NCI-H345 treated with DMSO at 0.1 percent for 48 hours (cell line): ENCODE results near the gene CEP131.

Experiments used
- DNase-seq: peaks from one replicate; lab custom pipeline; 2025; ENCODE audit not compliant: unreplicated experiment; lab: John Stamatoyannopoulos, UW

CEP131 gene

DNA sequence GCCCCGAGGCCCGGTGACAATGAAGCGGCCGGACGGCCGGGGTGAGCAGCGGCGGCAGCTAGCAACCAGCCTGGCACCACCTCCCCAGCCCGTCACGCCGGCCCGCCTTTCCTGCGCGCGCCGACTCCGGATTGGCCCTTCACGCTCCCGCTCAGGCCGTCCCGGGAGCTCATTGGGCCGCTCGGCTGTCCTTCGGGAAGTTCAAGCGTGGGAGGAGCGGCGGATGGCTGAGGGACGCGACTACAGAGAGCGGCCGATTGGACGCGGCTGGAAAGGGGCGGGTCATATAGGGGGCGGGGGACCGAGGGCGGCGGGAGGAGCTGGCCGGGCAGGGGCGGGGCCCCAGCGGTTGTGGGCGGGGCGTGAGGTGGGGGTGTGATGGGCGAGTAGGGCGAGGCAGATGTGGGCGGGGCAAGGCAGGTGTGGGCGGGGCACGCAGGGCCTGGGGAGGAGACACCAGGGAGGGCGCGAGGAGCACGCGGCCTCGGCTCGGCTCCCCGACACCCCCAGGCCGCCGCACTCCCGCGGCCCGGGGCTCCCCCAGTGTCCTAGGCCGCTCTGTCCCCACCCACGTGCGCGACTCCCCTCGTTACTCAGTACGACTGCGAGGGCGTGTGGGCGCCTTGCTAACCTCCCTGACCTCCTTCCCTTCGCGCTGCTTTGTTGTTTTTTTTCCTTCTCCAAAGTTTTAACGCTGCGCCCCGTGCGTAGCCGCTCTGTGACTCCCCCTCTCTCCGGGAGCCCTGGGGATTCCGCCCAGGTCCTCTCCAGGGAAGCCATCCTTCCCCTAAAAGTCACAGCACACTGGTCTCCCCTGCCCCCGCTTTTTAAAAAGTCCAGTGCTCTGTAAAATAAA is at the start of gene CEP131:
TSS of gene CEP131 (minus strand) at position 60 of the 856 bp plus-strand sequence. CDS start 2,909 bp downstream, outside the sequence.
- DNase-seq = peak; percentile 99

DNA sequence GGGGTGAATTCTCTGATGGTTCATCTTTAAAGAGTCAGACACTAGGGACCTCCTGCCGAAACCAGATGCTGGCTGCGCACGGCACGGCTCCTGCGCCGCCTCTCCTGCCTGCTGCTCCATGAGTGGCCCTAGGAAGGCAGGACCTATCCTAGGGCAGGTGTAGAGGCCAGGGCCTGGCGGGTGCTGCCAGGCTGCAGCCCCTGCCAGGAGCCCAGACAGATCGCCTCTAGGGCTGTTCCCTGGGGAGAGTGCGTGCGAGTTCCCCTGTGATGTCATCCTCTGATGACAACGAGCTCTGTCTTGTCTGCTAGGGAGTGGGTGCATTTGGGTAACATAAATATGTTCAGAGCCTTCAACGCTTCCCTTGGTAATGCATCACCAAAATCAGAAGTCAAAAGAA is 48.5 kb upstream of the CEP131 start:
- peak; percentile 93 for DNase-seq

DNA sequence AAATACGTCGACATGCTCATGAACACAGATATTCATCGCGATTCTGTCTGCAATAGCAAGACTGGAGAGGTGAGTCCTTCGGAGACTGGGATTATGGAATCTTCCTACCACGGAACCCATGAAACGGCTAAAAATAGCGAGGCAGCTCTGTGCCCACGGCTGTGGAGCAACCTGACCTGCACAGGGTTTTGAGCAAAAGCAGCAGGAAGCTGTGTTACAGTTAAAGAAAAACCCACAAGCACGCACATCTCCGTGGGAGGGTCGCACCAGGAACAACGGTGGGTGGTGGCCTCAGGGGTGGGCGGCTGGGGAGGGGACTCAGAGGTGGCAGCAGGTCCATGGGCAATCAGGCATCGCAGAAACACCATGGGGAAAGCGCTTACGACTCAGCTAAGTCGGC is 47.5 kb upstream of the CEP131 start:
- no peak for DNase-seq

DNA sequence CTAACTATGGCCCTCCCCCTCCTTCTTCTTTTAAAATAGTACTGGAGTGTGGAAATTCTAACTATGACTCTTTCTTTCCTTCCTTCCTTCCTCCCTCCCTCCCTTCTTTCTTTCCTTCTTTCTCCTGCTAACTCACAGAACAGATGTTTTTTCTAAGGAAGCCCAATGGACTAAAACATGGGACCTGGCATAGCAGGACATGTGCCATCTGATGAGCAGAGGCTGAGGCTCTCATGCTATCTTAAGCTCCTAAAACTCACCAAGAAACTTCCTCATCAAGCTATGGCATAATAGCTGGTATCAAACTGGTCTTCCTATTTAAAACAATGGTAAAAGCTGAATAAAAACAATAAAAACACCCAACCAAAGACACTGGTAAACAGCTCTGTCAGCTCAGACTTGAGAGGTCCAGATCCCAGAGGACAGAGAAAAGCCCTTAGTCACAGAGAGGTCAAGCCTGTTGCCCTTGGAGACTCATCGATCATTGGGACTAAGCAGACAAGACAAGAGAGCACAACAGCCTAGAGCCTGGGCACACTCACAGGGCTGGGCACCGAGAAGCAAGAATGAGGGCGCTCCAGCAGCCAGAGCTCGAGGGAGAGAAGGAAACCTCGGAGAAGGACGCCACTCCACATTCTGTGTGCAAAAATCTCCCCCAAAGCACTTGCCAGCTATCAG is 44.8 kb upstream of the CEP131 start:
- DNase-seq = no peak

DNA sequence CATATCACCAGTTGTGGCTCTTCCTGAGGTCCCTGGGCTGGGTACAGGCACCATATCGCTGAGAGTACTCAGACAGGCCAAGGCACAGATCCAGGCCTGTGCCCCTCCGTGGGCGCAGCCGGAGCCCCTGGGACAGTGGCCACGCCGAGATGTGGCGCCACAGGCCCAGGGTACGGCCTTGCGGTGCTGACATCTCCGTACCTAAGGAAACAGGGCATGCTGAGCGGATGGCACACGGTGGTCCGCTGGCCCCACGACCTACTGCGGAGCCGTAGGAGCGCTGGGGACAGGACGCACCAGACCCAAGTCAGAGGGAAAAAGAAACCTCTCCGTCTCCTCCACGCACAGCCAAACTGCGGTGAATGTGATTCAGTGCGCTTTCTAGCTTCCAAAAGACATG is 42.8 kb upstream of the CEP131 start:
- no peak for DNase-seq

DNA sequence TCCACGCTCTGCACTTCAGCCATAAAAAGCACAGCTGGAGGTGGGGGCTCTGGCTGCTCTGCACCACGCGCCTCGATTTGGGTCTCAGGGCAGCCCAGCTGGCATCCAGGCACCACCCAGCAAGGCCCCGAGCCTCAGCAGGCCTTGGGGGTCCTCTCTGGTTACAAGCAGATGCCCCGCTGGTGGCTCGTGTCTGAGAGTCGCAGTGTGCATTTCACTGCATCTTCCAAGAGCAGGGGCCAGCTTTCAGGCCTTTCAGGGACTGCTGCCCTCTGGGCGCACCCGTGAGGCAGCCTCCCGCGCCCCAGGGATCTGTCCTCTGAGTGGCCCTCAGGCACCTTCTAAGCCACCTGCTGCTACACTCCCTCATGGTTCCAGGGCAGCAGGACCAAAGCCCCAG is 41.9 kb upstream of the CEP131 start:
- DNase-seq = no peak

DNA sequence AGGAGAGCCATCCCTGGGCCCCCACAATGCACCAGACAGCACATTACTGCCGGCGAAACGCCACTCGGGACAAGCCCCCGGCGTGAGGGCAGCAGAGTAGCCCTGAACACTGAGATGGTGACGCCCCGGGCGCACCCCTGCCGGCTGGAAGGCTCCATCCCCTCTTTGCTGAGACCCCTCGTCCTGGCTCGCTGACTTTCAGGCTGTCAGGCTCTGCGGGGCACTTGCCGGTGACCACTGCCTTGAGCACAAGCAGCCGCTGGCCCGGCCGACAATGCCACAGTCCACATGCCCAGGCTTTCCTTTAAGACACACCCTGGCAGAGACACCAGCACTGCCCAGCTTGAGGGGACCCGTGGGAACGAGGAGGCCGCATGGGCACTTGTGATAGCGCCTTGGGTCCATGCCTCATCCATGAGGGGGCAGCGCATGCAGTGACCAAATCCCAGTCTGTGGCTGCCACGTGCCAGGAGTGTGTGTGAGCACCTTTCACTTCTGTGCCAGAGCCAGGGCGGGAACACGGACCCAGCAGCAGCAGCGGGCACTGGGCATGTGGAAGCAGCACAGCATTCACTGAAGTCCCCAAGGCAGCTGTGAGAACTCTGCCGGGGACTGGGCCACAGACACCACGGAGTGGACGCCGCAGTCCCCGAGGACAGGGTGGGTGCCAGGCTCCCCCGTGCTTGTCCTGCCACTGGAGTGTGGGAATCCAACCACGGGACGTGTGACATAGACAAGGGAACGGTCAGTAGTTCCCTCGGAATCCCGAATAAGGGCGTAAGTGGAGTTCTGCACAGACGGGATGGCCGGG is 40.8 kb upstream of the CEP131 start:
- DNase-seq = no peak

DNA sequence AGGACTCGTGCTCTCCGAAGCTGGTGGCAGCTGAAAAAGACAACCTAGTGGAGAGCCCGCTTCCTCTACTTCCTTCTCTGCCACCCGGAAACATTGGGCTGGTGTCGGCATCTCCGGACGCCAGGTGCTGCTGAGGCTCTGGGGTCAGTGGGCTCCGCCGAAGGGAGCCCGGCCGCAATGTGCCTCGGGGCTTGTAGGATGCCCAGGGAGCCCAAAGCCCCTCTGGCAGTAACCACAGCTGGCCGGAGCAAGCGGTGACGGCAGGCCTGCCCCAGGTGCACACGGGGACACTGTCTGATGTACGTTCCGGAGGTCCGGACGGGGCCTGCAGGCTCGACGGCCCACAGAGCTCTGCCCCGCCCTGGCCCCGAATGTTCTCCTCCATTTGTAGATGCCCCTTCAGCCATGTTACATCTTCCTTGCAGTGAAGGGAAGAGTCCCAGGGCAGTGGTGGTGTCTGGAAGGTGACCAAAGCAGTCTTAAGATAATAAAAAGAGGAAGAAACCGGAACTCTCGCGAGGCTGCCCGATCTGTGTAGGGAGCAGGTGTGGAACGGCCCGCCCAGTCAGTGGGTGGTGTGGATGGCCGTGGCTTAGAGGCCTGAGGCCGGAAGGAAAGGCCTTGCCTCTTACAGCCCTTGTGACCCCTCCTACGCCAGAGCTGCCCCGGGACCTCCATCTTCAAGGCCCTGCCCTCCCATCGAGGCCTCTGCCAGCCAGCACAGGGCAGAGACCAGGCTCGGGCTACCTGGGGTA is 39.0 kb upstream of the CEP131 start:
- DNase-seq = no peak

DNA sequence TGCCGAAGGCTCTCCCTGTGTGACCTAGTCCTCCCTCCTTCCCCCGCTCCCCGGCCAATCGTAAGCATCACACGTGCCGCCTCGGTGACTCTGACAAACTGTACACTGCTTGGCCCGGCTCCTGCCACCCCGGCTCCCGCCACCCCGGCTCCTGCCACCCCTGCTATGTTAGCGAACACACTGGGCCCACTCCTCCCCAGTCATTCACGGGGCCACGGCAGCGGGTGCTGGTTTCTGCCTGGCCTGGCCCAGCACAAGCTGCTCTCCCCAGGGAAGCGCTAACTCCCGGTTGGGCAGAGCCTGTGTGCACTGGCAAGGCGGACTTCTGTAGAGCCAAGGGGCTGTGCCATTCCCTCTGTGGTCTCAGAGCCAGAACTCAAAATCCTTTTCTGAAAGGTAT is 38.3 kb upstream of the CEP131 start:
- DNase-seq = no peak

DNA sequence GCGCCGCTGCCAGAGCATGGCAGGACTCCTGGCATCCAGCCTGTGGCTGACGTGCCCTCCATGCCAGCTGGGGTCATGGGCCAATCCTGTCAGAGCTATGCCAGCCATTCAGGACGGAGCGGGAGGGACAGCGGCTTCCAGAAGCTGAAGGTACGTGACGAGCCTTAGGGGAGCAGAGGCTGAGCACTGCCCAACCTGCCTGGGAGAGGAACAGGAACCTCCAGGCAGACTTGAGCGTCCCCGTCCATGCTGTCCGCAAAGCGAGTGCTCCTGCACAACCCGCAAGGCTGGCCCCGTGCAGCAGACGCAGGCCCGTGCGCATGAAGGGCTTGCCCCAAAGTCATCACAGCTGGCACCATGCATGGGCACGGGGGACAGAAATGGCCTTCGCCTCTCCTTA is 37.9 kb upstream of the CEP131 start:
- no peak for DNase-seq

DNA sequence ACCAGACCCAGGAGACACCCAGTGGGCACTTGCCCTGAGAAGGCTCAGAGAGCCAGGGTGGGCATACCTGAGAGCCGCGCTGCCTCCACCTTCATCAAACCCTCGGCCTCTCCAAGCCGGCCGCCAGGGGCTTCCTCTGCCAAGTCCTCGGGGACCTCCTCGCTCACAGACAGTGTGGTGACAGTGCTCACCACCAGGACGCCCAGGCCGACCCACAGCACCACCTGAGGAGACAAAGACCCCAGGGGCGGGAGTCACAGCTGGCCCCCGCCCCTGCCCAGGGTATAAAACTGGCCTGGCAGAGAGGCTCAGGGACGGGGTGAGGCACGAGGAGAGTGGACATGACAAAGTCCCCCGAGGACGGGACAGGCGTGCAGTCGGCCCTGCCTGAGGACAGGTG is 37.4 kb upstream of the CEP131 start:
- DNase-seq = no peak

DNA sequence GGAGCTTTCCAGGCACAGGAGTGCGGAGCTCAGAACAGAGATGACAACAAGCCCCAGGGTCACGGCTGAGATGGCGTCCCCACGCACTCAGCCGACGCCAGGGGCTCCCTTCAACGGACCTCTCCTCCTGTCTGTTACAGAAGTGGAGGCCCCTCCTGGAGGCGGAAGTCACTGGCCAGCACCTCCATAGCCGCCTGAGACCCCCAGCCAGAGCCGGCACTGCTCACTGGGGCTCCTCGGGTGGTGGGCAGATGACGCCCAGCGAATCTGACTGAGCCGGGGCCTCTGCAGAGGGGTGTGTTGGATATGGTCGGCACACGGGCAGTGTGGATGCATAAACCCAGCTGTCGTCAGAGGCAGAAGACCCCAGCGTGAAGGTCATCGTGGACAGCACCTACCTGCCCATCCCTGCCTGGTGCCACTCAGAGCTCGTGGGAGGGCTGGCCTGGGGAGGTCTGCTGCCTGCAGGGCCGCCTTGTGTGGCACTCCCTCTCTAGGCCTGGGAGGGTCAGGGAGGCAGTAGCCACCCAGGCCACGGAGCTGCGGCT is 36.4 kb upstream of the CEP131 start:
- no peak for DNase-seq

DNA sequence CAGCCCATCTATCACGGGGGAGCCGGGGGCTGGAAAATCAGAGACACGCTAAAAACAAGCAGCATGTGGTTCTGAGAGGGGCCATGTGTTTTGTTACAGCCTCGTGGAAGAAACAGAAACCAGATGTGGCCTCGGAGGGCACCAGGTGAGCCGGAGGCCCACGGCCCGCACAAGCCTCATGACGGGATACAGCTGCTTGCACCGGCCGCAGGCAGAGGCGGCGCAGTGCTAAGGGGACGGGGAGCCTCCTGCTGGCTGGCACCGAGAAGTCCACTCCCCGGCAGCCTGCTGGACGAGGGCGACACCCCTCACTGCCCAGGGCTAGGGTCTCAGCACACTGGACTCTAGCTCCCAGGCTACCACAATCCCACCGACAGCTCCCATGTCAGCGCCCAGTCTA is 35.5 kb upstream of the CEP131 start:
- DNase-seq = no peak

DNA sequence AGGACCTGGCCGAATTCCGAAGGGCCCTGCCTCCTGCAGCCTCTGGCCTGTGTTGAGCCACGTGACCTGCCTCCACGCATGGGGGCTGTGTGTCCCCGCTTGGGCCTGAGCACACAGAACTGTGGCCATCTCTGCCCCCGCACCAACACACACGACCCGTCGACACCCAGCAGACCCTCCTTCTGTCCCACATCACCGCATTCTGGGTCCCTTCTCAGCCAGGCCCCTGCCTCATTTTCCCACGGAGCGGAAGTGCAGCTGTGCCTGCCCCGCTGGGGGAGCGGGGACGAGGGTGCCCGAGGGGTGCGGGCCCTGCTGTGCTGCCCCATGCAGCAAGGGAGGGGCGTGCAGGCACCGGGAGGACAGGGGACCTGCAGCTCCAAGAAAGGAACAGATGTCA is 34.8 kb upstream of the CEP131 start:
- DNase-seq = no peak

DNA sequence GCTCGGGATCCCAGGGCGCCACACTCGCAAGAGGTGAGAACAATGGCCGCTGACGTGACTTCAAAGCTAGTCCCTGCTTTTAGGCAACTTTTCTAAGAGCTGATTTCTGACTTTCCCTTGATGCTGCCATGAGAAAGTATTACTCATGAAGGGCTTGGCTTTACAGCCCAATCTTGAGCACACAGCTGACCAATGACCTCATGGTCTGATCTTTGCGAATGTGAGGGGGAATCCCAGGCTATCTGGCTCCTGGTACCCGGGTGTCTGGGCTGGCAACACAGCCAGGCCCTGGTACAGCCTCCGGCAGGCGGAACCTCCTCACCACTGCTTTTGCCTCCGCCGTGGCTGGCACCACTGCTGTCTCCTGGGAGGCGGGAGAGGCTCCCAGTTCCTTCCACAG is 33.9 kb upstream of the CEP131 start:
- DNase-seq = no peak

DNA sequence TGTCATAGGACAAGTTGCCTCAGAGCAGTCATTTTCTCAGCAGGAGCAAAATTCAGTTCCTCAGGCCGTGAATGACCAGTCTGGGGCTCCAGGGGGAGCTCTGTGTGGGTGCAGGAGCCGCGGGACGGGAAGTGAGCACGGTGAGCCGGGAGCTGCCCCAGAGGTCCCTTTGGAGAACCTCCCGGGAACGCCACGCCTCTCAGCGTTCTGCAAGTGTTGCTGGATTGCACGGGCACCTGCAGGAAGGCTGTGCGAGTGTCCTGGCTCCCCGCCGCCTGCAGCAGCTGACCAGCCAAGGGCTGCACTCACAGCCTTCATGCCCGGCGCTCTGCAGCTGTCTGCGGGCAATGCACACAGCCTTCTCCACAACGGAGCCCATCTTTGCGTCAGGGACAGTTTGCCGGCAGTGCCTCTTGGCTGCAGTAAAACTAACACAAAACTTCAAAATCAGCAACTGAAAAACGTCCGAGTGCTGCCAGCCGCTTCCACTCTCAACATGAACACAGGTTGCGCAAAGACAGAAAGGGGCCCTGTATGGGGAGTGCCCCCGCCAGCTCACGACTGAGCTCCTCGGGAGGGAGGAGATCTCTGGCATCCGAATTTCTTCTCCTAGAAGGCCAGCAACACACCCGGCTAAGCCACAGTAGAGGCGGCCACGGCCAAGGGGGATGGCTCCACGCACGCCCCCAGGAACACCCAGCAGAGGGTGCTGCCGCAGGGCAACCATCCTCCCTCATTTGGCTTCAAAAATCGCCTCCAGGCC is 32.4 kb upstream of the CEP131 start:
- no peak for DNase-seq

DNA sequence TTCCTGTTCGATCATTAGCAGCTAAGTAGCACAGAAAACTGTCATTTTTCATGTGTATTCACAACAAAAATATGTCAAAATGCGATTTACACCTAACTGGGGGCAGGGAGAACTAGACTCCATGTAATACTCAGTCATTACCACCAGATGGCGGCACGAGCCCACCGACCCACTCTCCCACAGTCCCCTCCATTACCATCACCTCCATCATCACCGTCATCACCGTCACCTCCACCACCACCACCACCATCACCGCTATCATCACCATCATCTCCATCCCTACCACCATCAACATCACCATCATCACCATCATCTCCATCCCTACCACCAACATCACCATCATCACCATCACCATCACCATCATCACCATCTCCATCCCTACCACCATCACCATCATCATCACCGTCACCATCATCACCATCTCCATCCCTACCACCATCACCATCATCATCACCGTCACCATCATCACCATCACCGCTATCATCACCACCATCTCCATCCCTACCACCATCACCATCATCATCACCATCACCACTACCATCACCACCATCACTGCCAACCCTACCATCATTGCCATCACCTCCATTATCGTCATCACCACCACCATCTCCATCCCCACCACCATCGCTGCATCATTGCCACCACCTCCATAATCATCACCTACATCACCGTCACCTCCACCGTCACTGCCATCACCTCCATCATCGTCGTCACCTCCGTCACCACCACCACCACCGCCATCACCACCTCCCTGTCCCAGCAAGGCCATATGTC is 30.8 kb upstream of the CEP131 start:
- DNase-seq = peak; percentile 43

DNA sequence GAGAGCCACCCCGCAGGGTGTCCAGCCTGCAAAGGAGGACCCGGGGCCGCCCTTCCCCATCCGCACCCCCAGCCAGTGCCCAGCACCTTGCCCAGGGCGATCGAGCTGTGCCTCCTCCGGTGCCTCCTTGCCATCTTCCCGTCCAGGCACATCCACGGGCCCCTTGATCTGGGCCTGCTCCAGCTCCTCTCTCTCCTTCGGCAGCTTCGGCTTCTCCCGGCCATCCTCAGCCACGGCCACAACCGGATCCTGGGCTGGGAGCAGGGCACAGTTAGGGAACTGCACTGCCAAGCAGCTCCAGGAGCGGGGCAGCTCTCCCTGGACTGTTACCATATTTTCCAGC is 30.2 kb upstream of the CEP131 start:
- DNase-seq = no peak

DNA sequence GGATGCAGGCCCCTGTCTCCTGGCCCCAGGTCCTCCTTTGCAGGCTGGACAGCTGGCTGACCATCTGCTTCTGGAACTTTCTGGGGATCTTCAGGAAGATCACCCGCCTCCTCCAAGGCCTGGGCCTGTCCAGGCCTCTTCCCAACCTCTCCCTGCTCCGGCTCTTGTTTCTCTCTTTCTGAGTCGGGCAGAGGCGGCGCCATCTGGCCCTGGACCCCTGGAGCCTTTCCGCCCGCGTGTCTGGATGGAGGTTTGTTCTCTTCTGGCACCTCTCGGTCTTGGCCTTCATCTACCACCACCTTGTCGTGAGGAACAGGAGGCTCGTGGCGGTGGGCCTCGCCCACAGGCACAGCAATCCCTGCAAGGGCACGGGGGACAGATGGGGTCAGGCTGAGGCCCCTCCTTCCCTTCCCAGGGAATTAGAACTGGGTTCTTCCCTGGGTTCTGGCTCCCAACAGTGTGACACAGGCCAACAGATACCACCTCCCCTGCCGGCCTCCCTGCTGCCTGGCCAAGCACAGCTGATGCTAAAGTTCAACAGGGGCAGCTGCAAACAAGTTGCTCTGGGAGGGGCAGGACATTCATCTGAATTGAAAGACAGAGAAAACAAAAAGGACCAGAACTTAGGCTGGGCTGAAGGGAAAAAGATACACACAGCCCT is 29.7 kb upstream of the CEP131 start:
- DNase-seq = peak; percentile 10
